ENCODE measurements around the gene LYPD6.
"Not testable (repeated sequence)": the region's sequence is repeated elsewhere in the genome, so short reads cannot be mapped to it uniquely, and the experiment has no call there.

LYPD6 gene

GRCh38 chr2:149315461-149315860 is 14.9 kb upstream of the LYPD6 start:
- CTCF ChIA-PET: interaction anchor here (0.7 to 2.9 kb wide), 2 partner anchors 298 to 524 kb away, joined by 6 to 13 read pairs; no protein-coding TSS in a partner anchor
- peaks cover 10% of the 10 kb centered on the region for H3K4me1 ChIP-seq (ENCODE audit: control insufficient read depth, insufficient read depth, low read length)
- no peak overlapping the region for H3K4me3 ChIP-seq (ENCODE audit: low read depth, low read length)
- no peaks in the 10 kb centered on the region for H3K9me3 ChIP-seq (ENCODE audit: control insufficient read depth, insufficient read depth, low read depth, low read length)
- no peaks in the 10 kb centered on the region for H3K36me3 ChIP-seq (ENCODE audit: control insufficient read depth in 2 of 2, insufficient read depth in 1 of 2, low read length in 2 of 2)
- POLR2A ChIA-PET: no interaction called here
- TF ChIP-seq GLIS1 (tag by site-specific recombination; IDR thresholded peaks at IDR 0.05) (peak; percentile 94), ZNF280D (tag by site-specific recombination; IDR thresholded peaks at IDR 0.05) (no peak), OSR2 (tag by site-specific recombination; IDR thresholded peaks at IDR 0.05) (peak; percentile 50; the same call in 1 of the 2 replicates)
- H3K27ac ChIP-seq (ENCODE audit: extremely low read depth, low read depth, low read length): no peak overlapping the region

GRCh38 chr2:149318566-149318965 is 11.8 kb upstream of the LYPD6 start:
- TF ChIP-seq ZNF146 (tag by site-specific recombination; IDR thresholded peaks at IDR 0.05) (peak; percentile 90), ZNF580 (tag by site-specific recombination; IDR thresholded peaks at IDR 0.05) (0 out of 2 replicates have a peak, but pooled peaks have one; percentile 54)
- H3K9me3 ChIP-seq (ENCODE audit: control insufficient read depth, insufficient read depth, low read depth, low read length); H3K36me3 ChIP-seq (ENCODE audit: control insufficient read depth in 2 of 2, insufficient read depth in 1 of 2, low read length in 2 of 2); H3K4me3 ChIP-seq (ENCODE audit: low read depth, low read length); H3K4me1 ChIP-seq (ENCODE audit: control insufficient read depth, insufficient read depth, low read length); POLR2A ChIA-PET; CTCF ChIA-PET; H3K27ac ChIP-seq (ENCODE audit: extremely low read depth, low read depth, low read length): not testable (repeated sequence)

GRCh38 chr2:149320362-149320761 is 10.0 kb upstream of the LYPD6 start:
- ChIA-PET CTCF (no interaction called here), POLR2A (no interaction called here)
- Histone ChIP-seq H3K27ac (ENCODE audit: extremely low read depth, low read depth, low read length) (no peak overlapping the region), H3K9me3 (ENCODE audit: control insufficient read depth, insufficient read depth, low read depth, low read length) (no peaks in the 10 kb centered on the region), H3K36me3 (ENCODE audit: control insufficient read depth in 2 of 2, insufficient read depth in 1 of 2, low read length in 2 of 2) (no peaks in the 10 kb centered on the region), H3K4me3 (ENCODE audit: low read depth, low read length) (no peak overlapping the region), H3K4me1 (ENCODE audit: control insufficient read depth, insufficient read depth, low read length) (no peaks in the 10 kb centered on the region)
- TF ChIP-seq ZFP69B (tag by site-specific recombination; IDR thresholded peaks at IDR 0.05): no peak
- TF ChIP-seq ZNF48 (tag by site-specific recombination; IDR thresholded peaks at IDR 0.05): no peak
- no peak for TF ChIP-seq ZNF398 (tag by site-specific recombination; IDR thresholded peaks at IDR 0.05)
- no peak for TF ChIP-seq ZNF785 (tag by site-specific recombination; IDR thresholded peaks at IDR 0.05)
- TF ChIP-seq ZNF202 (tag by site-specific recombination; IDR thresholded peaks at IDR 0.05; ENCODE audit: borderline replicate concordance): 0 out of 2 replicates have a peak, but pooled peaks have one; percentile 6

GRCh38 chr2:149329068-149329467 is 1.3 kb upstream of the LYPD6 start:
- Histone ChIP-seq H3K27ac (ENCODE audit: extremely low read depth, low read depth, low read length) (no peak overlapping the region; the same call in 1 of the 2 replicates), H3K9me3 (ENCODE audit: control insufficient read depth, insufficient read depth, low read depth, low read length) (no peaks in the 10 kb centered on the region), H3K4me1 (ENCODE audit: control insufficient read depth, insufficient read depth, low read length) (peaks cover 4% of the 10 kb centered on the region; the same call in 1 of the 2 replicates), H3K36me3 (ENCODE audit: control insufficient read depth in 2 of 2, insufficient read depth in 1 of 2, low read length in 2 of 2) (no peaks in the 10 kb centered on the region), H3K4me3 (ENCODE audit: low read depth, low read length) (no peak overlapping the region)
- ChIA-PET CTCF (interaction anchor here (0.7 to 1.3 kb wide), 4 partner anchors 16 to 293 kb away, joined by 3 to 8 read pairs (median 4); no protein-coding TSS in a partner anchor), POLR2A (interaction anchor here (1.4 kb wide), 1 partner anchor 37 kb away, joined by 5 read pairs; no protein-coding TSS in a partner anchor)
- TF ChIP-seq ZNF585B (tag by site-specific recombination; IDR thresholded peaks at IDR 0.05): no peak
- TF ChIP-seq ZFP41 (tag by site-specific recombination; IDR thresholded peaks at IDR 0.05; ENCODE audit: borderline replicate concordance): no peak
- TF ChIP-seq TSHZ1 (tag by site-specific recombination; IDR thresholded peaks at IDR 0.05; ENCODE audit: borderline replicate concordance): no peak
- TF ChIP-seq ZNF449 (tag by site-specific recombination; IDR thresholded peaks at IDR 0.05): no peak
- TF ChIP-seq ZNF202 (tag by site-specific recombination; IDR thresholded peaks at IDR 0.05; ENCODE audit: borderline replicate concordance): no peak
- TF ChIP-seq ZSCAN4 (tag by site-specific recombination; IDR thresholded peaks at IDR 0.05): no peak
